Suprapubic skin (tissue), 4 donors: Measurements from ENCODE around the gene MYL3. TPM values are rescaled to one million over a fixed set of nuclear protein-coding genes. Genes with fewer than 3 reads are reported as not detected.

Source experiments
- DNase-seq, 2 donors: peaks; one replicate each; pipeline ENCODE4 v3.0.0-alpha.2; 2019; ENCODE audit warnings: low spot score in 2 of 2
- H3K27ac ChIP-seq: fragments of 200-600 bp; sonication (generic); one replicate; pipeline ENCODE4 v1.5.1; 2019
- H3K27me3 ChIP-seq: fragments of 200-600 bp; sonication (generic); one replicate; pipeline ENCODE4 v1.5.1; 2019
- H3K36me3 ChIP-seq: fragments of 200-600 bp; sonication (generic); one replicate; pipeline ENCODE4 v1.5.1; 2019
- H3K4me1 ChIP-seq: fragments of 200-600 bp; sonication (generic); one replicate; pipeline ENCODE4 v1.5.1; 2019
- H3K4me3 ChIP-seq: fragments of 200-600 bp; sonication (generic); one replicate; pipeline ENCODE4 v1.5.1; 2019; ENCODE audit warnings: mild to moderate bottlenecking
- H3K9me3 ChIP-seq: fragments of 200-600 bp; sonication (generic); one replicate; pipeline ENCODE4 v1.5.1; 2019
- CTCF ChIP-seq, 2 donors: fragments of 200-600 bp in 1 of 2; fragments of 450-650 bp in 1 of 2; sonication (generic) in 1 of 2; IDR thresholded peaks; one replicate each; pipeline ENCODE4 v1.5.1; 2016 to 2019; ENCODE audit warnings: antibody characterized with exemption in 2 of 2, mild to moderate bottlenecking in 1 of 2, moderate library complexity in 1 of 2
- EP300 ChIP-seq: sonication (generic); formaldehyde crosslinking; IDR thresholded peaks from one replicate; pipeline ENCODE4 v1.6.1; 2017; ENCODE audit warnings: antibody characterized with exemption
- POLR2A ChIP-seq, 2 donors: fragments of 450-650 bp; IDR thresholded peaks; one replicate each; pipeline ENCODE4 v1.6.1; 2017; ENCODE audit warnings: antibody characterized with exemption in 2 of 2, mild to moderate bottlenecking in 2 of 2, moderate library complexity in 2 of 2
- POLR2AphosphoS5 ChIP-seq, 3 donors: sonication (generic); formaldehyde crosslinking; IDR thresholded peaks; one replicate each; pipeline ENCODE4 v1.6.1; 2017; ENCODE audit warnings: antibody characterized with exemption in 3 of 3
- WGBS: methylation state at CpG from one replicate; pipeline ENCODE4 v1.1.5; 2018; 5-methylcytosine and 5-hydroxymethylcytosine counted together
- total RNA-seq, 4 donors: library from RNA; depleted of rRNA; stranded (reverse); fragments of >200 nt; gene quantifications; one replicate each; pipeline ENCODE4 v1.1.0, GENCODE V29; 2016

MYL3 gene
- total RNA-seq, 4 donors from 2014 or later: 1.4 TPM; not detected in 3

GRCh38 chr3:46874430-46874829 lies 11.2 kb upstream of the MYL3 start:
- H3K27ac ChIP-seq: no peak overlapping the region

GRCh38 chr3:46873521-46873920 lies 10.3 kb upstream of the MYL3 start:
- 82% methylated on average over 2 of the region's 5 CpGs for WGBS
- Histone ChIP-seq H3K4me3 (no peak overlapping the region), H3K9me3 (no peaks in the 10 kb centered on the region), H3K27ac (no peak overlapping the region), H3K36me3 (no peaks in the 10 kb centered on the region), H3K27me3 (no peaks in the 10 kb centered on the region), H3K4me1 (peaks cover 29% of the 10 kb centered on the region)
- DNase-seq: no peak
- TF ChIP-seq POLR2A (IDR thresholded peaks at IDR 0.05): no peak
- no peak for TF ChIP-seq POLR2AphosphoS5 (IDR thresholded peaks at IDR 0.05)
- TF ChIP-seq EP300: no peak
- TF ChIP-seq CTCF (IDR thresholded peaks at IDR 0.05): no peak

More at GRCh38 chr3:46874430-46874829, 11.2 kb upstream of the MYL3 start:
- peaks cover 22% of the 10 kb centered on the region for H3K4me1 ChIP-seq
- H3K4me3 ChIP-seq: no peak overlapping the region
- TF ChIP-seq POLR2A (IDR thresholded peaks at IDR 0.05) (no peak), POLR2AphosphoS5 (IDR thresholded peaks at IDR 0.05) (no peak), EP300 (no peak), CTCF (IDR thresholded peaks at IDR 0.05) (no peak)
- WGBS: 48% methylated on average over 18 of the region's 18 CpGs
- no peak for DNase-seq
- H3K27me3 ChIP-seq: no peaks in the 10 kb centered on the region
- no peaks in the 10 kb centered on the region for H3K9me3 ChIP-seq
- H3K36me3 ChIP-seq: no peaks in the 10 kb centered on the region

- WGBS: 71% methylated on average over 10 of the region's 10 CpGs
- Histone ChIP-seq H3K27ac (no peak overlapping the region), H3K36me3 (no peaks in the 10 kb centered on the region), H3K4me1 (peaks cover 50% of the 10 kb centered on the region), H3K9me3 (no peaks in the 10 kb centered on the region), H3K27me3 (no peaks in the 10 kb centered on the region), H3K4me3 (no peak overlapping the region)
- no peak for TF ChIP-seq CTCF (IDR thresholded peaks at IDR 0.05)
- TF ChIP-seq EP300: no peak
- TF ChIP-seq POLR2A (IDR thresholded peaks at IDR 0.05): no peak
- TF ChIP-seq POLR2AphosphoS5 (IDR thresholded peaks at IDR 0.05): no peak
- no peak for DNase-seq
Measured at GRCh38 chr3:46871222-46871621, 8.0 kb upstream of the MYL3 start.

- no peaks in the 10 kb centered on the region for H3K36me3 ChIP-seq
- TF ChIP-seq POLR2AphosphoS5 (IDR thresholded peaks at IDR 0.05): no peak
Measured at GRCh38 chr3:46870651-46871050, 7.4 kb upstream of the MYL3 start.

GRCh38 chr3:46869440-46869839 lies 6.2 kb upstream of the MYL3 start:
- TF ChIP-seq EP300 (no peak), CTCF (IDR thresholded peaks at IDR 0.05) (no peak), POLR2AphosphoS5 (IDR thresholded peaks at IDR 0.05) (no peak), POLR2A (IDR thresholded peaks at IDR 0.05) (no peak)
- peaks cover 63% of the 10 kb centered on the region for H3K4me1 ChIP-seq
- no peaks in the 10 kb centered on the region for H3K36me3 ChIP-seq
- H3K27ac ChIP-seq: peak overlapping the region; percentile 53
- no peaks in the 10 kb centered on the region for H3K9me3 ChIP-seq
- WGBS: 70% methylated on average over 10 of the region's 10 CpGs
- no peak overlapping the region for H3K4me3 ChIP-seq
- no peak for DNase-seq
- no peaks in the 10 kb centered on the region for H3K27me3 ChIP-seq

More at GRCh38 chr3:46870651-46871050, 7.4 kb upstream of the MYL3 start:
- no peak overlapping the region for H3K27ac ChIP-seq
- 97% methylated on average over 5 of the region's 5 CpGs for WGBS
- DNase-seq: no peak
- H3K4me3 ChIP-seq: no peak overlapping the region
- no peaks in the 10 kb centered on the region for H3K27me3 ChIP-seq
- H3K4me1 ChIP-seq: peaks cover 52% of the 10 kb centered on the region
- no peaks in the 10 kb centered on the region for H3K9me3 ChIP-seq

GRCh38 chr3:46868948-46869347 lies 5.7 kb upstream of the MYL3 start:
- Histone ChIP-seq H3K27ac (peak overlapping the region; percentile 53), H3K36me3 (no peaks in the 10 kb centered on the region), H3K4me1 (peaks cover 62% of the 10 kb centered on the region), H3K4me3 (no peak overlapping the region), H3K9me3 (no peaks in the 10 kb centered on the region), H3K27me3 (no peaks in the 10 kb centered on the region)
- no peak for DNase-seq
- 63% methylated on average over 6 of the region's 7 CpGs for WGBS
- TF ChIP-seq CTCF (IDR thresholded peaks at IDR 0.05) (no peak), POLR2A (IDR thresholded peaks at IDR 0.05) (no peak), EP300 (no peak), POLR2AphosphoS5 (IDR thresholded peaks at IDR 0.05) (no peak)
